Upper lobe of left lung (tissue), 4 donors: ENCODE results near the gene RANBP9.

ENCODE experiments used
- POLR2AphosphoS5 ChIP-seq, 2 donors: sonication (generic); formaldehyde crosslinking; IDR thresholded peaks; one replicate each; pipeline ENCODE4 v1.5.1; 2017; ENCODE audit warnings: antibody characterized with exemption in 2 of 2
- TF ChIP-seq, protein P1 (sequence below), 6 experiments: fragments of 450-650 bp in 4 of 6; fragments of 200-600 bp in 2 of 6; sonication (generic) in 2 of 6; IDR thresholded peaks; one replicate each; pipeline ENCODE4 v1.5.1; 2016 to 2019; ENCODE audit warnings: antibody characterized with exemption in 6 of 6

DNA sequence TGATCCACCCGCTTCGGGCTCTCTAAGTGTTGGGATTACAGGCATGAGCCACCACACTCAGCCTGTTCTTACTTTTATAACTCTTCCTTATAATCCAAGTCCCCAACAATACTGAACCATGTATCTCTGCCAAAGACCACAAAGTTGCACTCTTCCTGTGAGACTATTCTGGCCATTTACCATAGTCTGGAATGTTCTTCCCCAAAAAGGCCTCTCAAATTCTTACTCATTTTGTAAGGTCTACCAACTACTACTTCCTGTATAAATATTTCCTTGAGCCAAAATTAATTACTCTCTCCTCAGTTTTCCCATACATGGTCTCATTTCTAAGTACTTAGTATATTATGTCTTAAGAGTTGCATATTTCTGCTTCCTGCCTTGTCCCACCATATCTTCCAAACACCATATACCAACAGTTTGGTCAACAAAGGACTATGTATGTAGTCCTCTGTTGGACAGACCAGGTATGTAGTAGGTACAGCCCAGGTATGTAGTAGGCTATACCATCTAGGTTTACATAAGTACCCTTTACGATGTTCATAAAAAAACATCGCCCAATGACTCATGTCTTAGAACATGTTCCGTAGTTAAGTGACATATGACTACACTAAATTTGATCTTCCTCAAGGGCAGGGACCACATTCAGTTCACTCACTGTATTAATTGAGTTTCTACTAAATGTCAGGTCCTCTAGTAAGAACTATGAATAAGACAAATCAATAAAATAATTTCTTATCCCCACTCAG is 22.0 kb downstream of the RANBP9 start:
- TF ChIP-seq POLR2AphosphoS5 (IDR thresholded peaks at IDR 0.05) = no peak
- TF ChIP-seq, protein P1, sequence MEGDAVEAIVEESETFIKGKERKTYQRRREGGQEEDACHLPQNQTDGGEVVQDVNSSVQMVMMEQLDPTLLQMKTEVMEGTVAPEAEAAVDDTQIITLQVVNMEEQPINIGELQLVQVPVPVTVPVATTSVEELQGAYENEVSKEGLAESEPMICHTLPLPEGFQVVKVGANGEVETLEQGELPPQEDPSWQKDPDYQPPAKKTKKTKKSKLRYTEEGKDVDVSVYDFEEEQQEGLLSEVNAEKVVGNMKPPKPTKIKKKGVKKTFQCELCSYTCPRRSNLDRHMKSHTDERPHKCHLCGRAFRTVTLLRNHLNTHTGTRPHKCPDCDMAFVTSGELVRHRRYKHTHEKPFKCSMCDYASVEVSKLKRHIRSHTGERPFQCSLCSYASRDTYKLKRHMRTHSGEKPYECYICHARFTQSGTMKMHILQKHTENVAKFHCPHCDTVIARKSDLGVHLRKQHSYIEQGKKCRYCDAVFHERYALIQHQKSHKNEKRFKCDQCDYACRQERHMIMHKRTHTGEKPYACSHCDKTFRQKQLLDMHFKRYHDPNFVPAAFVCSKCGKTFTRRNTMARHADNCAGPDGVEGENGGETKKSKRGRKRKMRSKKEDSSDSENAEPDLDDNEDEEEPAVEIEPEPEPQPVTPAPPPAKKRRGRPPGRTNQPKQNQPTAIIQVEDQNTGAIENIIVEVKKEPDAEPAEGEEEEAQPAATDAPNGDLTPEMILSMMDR (IDR thresholded peaks at IDR 0.05) = no peak
